Measurements from ENCODE around the gene EGR4. TPM values are rescaled to one million over a fixed set of nuclear protein-coding genes. Genes with fewer than 3 reads are reported as not detected.

Gene EGR4
- total and polyA plus RNA-seq, 2 donors (not counting 1 experiment from before 2014, with no cell fraction given) = 0.30 to 2.7 TPM

DNA sequence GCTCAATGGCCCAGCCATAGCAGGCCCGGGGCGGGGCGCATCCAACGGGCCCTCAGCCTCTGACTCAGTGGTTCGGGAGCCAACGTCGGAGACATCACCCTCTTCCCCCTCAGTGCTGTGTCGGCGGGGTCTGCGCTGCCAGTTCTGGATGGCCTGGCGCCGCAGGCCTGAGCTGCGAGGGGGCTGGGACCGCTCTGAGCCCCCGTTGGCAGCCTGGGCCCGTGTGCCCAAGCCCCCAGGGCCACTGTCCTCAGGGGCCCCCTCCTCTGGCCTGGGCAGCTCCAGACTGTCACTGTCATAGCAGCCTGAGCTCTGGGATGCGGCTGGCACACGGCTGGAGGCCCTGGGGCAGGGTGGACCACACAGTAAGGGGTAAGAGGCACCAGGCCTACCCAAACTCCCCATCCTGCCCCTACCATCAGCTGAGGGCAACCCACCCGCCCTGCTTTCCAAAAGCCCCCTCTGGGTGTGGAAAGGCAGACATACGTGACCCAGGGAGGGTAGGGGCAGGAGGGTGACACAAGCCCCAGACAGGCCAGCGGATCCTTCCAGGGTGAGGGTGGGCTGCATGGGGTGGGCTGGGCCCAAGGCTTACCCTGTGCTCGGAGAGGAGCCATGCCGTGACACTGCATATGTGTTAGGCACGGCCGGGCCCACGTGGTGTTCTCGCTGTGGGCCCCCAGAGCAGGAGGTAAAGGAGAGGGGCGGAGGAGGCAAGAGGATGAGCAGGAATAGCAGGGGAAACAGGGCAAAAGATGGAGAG is 27.9 kb downstream of the EGR4 start:
- H3K27ac ChIP-seq (ENCODE audit: low read length in 2 of 2) = no peak overlapping the region
- ChIA-PET CTCF (interaction anchor here (0.5 to 0.7 kb wide), 2 partner anchors 88 to 364 kb away, joined by 3 to 4 read pairs; no protein-coding TSS in a partner anchor), POLR2A (no interaction called here)
- H3K4me3 ChIP-seq (ENCODE audit: control extremely low read depth in 1 of 5, extremely low read depth in 1 of 5, insufficient read depth in 1 of 5, low read depth in 2 of 5, low read length in 4 of 5) = no peak overlapping the region
- Mint-ChIP-seq H3K27ac (no peak overlapping the region), H3K9me3 (ENCODE audit: insufficient read depth) (no peaks in the 10 kb centered on the region), H3K27me3 (no peaks in the 10 kb centered on the region), H3K4me3 (no peak overlapping the region), H3K4me1 (peaks cover 18% of the 10 kb centered on the region)
- no peak overlapping the region for H3K4me2 ChIP-seq (replicated peaks; ENCODE audit: low read depth, low read length, poor library complexity, severe bottlenecking)
- peaks cover 0 to 3% (median 0%) of the 10 kb centered on the region in 3 donors for H3K9me3 ChIP-seq (ENCODE audit: control extremely low read depth in 1 of 3, control insufficient read depth in 2 of 3, insufficient read depth in 1 of 3, low read length in 2 of 3)
- DNase-seq (no peak), ATAC-seq (ENCODE audit: low read depth) (no peak)
- H3K27me3 ChIP-seq (replicated peaks in 1 of 4; ENCODE audit: control extremely low read depth in 1 of 4, control insufficient read depth in 3 of 4, insufficient read depth in 4 of 4, low read length in 3 of 4) = no peaks in the 10 kb centered on the region
- H3K79me2 ChIP-seq (ENCODE audit: control insufficient read depth, insufficient read depth, low read length) = peaks cover 24% of the 10 kb centered on the region
- H3K36me3 ChIP-seq (replicated peaks in 1 of 2; ENCODE audit: control extremely low read depth in 1 of 2, control insufficient read depth in 1 of 2, extremely low read depth in 1 of 2, insufficient read depth in 2 of 2, low read length in 1 of 2) = peaks cover 0 to 13% of the 10 kb centered on the region in 2 experiments
- intact Hi-C loops (cut with micrococcal nuclease) = no loop called here
- H4K20me1 ChIP-seq (ENCODE audit: control insufficient read depth, insufficient read depth, low read length, poor library complexity, severe bottlenecking) = peaks cover 10% of the 10 kb centered on the region
- WGBS (ENCODE audit: insufficient coverage) = 98% methylated on average over 19 of the region's 28 CpGs
- no peaks in the 10 kb centered on the region for H3K4me1 ChIP-seq (ENCODE audit: control insufficient read depth in 2 of 2, insufficient read depth in 2 of 2, low read length in 2 of 2)
- H2AFZ ChIP-seq (ENCODE audit: insufficient read depth, low read depth, low read length, poor library complexity, severe bottlenecking) = no peak overlapping the region
- H3K9ac ChIP-seq (ENCODE audit: low read length) = no peak overlapping the region
- TF ChIP-seq EZH2 (IDR thresholded peaks at IDR 0.05; ENCODE audit: borderline replicate concordance, insufficient read depth, low read depth, low read length, poor library complexity, severe bottlenecking) = no peak
- TF ChIP-seq, protein P1, sequence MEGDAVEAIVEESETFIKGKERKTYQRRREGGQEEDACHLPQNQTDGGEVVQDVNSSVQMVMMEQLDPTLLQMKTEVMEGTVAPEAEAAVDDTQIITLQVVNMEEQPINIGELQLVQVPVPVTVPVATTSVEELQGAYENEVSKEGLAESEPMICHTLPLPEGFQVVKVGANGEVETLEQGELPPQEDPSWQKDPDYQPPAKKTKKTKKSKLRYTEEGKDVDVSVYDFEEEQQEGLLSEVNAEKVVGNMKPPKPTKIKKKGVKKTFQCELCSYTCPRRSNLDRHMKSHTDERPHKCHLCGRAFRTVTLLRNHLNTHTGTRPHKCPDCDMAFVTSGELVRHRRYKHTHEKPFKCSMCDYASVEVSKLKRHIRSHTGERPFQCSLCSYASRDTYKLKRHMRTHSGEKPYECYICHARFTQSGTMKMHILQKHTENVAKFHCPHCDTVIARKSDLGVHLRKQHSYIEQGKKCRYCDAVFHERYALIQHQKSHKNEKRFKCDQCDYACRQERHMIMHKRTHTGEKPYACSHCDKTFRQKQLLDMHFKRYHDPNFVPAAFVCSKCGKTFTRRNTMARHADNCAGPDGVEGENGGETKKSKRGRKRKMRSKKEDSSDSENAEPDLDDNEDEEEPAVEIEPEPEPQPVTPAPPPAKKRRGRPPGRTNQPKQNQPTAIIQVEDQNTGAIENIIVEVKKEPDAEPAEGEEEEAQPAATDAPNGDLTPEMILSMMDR (IDR thresholded peaks at IDR 0.05) = no peak

DNA sequence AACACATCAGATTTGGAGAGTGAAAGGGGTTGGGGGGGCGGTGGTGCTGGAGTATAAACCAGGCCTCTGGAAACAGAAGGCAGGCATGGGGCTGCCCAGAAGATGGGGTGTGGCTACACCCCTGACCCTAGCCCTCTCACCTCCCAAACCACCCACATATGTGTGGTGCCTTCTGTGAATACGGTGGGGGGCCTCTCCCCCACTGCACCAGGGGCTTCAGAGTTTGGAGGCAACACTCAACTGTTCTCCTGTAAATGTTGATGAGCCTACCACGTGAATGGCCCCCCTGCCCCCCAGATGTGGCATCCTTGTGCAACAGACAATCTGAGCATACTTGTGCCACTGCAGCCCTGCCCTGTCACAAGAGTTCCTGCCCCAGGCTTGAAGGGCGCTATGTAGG is 28.6 kb downstream of the EGR4 start:
- ATAC-seq (ENCODE audit: low read depth) (no peak), DNase-seq (no peak)
- Histone ChIP-seq H3K9me3 (ENCODE audit: control extremely low read depth in 1 of 3, control insufficient read depth in 2 of 3, insufficient read depth in 1 of 3, low read length in 2 of 3) (peaks cover 0 to 3% (median 0%) of the 10 kb centered on the region in 3 donors), H3K27ac (ENCODE audit: low read length in 2 of 2) (no peak overlapping the region), H2AFZ (ENCODE audit: insufficient read depth, low read depth, low read length, poor library complexity, severe bottlenecking) (no peak overlapping the region), H3K4me2 (replicated peaks; ENCODE audit: low read depth, low read length, poor library complexity, severe bottlenecking) (no peak overlapping the region), H3K36me3 (replicated peaks in 1 of 2; ENCODE audit: control extremely low read depth in 1 of 2, control insufficient read depth in 1 of 2, extremely low read depth in 1 of 2, insufficient read depth in 2 of 2, low read length in 1 of 2) (peaks cover 0 to 16% of the 10 kb centered on the region in 2 experiments), H3K4me1 (ENCODE audit: control insufficient read depth in 2 of 2, insufficient read depth in 2 of 2, low read length in 2 of 2) (no peaks in the 10 kb centered on the region), H3K4me3 (ENCODE audit: control extremely low read depth in 1 of 5, extremely low read depth in 1 of 5, insufficient read depth in 1 of 5, low read depth in 2 of 5, low read length in 4 of 5) (no peak overlapping the region), H3K27me3 (replicated peaks in 1 of 4; ENCODE audit: control extremely low read depth in 1 of 4, control insufficient read depth in 3 of 4, insufficient read depth in 4 of 4, low read length in 3 of 4) (no peaks in the 10 kb centered on the region), H3K9ac (ENCODE audit: low read length) (no peak overlapping the region), H4K20me1 (ENCODE audit: control insufficient read depth, insufficient read depth, low read length, poor library complexity, severe bottlenecking) (peaks cover 6% of the 10 kb centered on the region), H3K79me2 (ENCODE audit: control insufficient read depth, insufficient read depth, low read length) (peaks cover 24% of the 10 kb centered on the region)
- POLR2A ChIA-PET = no interaction called here
- no peaks in the 10 kb centered on the region for H3K9me3 Mint-ChIP-seq (ENCODE audit: insufficient read depth)
- TF ChIP-seq EZH2 (IDR thresholded peaks at IDR 0.05; ENCODE audit: borderline replicate concordance, insufficient read depth, low read depth, low read length, poor library complexity, severe bottlenecking) = no peak
- TF ChIP-seq, protein P1 (IDR thresholded peaks at IDR 0.05) = no peak
- 84% methylated on average over 3 of the region's 4 CpGs for WGBS (ENCODE audit: insufficient coverage)
- H3K27ac Mint-ChIP-seq = no peak overlapping the region
- H3K27me3 Mint-ChIP-seq = no peaks in the 10 kb centered on the region
- H3K4me3 Mint-ChIP-seq = no peak overlapping the region
- CTCF ChIA-PET = interaction anchor here (0.5 to 0.7 kb wide), 2 partner anchors 87 to 365 kb away, joined by 3 to 4 read pairs; no protein-coding TSS in a partner anchor
- peaks cover 15% of the 10 kb centered on the region for H3K4me1 Mint-ChIP-seq
- intact Hi-C loops (cut with micrococcal nuclease) = no loop called here

All from B cell (primary cell).